Aorta (tissue), 5 donors: ENCODE measurements around the gene ANKDD1B. TPM values are rescaled to one million over a fixed set of nuclear protein-coding genes. Genes with fewer than 3 reads are reported as not detected.
A peak's percentile ranks its signal among the peaks of the same experiment; 100 is the strongest.

ENCODE experiments used
- ATAC-seq: fragments of 200-7000 bp; cut with Tn5 transposase; one replicate; pipeline ENCODE4 v1.9.1; 2022; ENCODE audit warnings: moderate library complexity; ENCODE audit not compliant: low FRiP score
- DNase-seq, 2 donors: peaks; one replicate each; pipeline ENCODE4 v3.0.0-alpha.2; 2020
- H3K27ac ChIP-seq, 2 donors: one replicate each; pipeline ENCODE4 v1.5.1; 2013; ENCODE audit warnings: low read length in 2 of 2, mild to moderate bottlenecking in 2 of 2, moderate library complexity in 2 of 2, control low read depth in 1 of 2, inconsistent platforms in 1 of 2, low read depth in 1 of 2
- H3K27me3 ChIP-seq, 2 donors: one replicate each; pipeline ENCODE4 v1.6.1; 2013; ENCODE audit warnings: control low read depth in 1 of 2, low read length in 1 of 2, mild to moderate bottlenecking in 1 of 2, moderate library complexity in 1 of 2; ENCODE audit not compliant: insufficient read depth in 2 of 2, control insufficient read depth in 1 of 2
- H3K36me3 ChIP-seq, 2 donors: one replicate each; pipeline ENCODE4 v1.6.1; 2013; ENCODE audit warnings: control low read depth in 1 of 2, low read length in 1 of 2, mild to moderate bottlenecking in 1 of 2; ENCODE audit not compliant: insufficient read depth in 2 of 2, control insufficient read depth in 1 of 2
- H3K4me1 ChIP-seq, 2 donors: one replicate each; pipeline ENCODE4 v1.6.1; 2013; ENCODE audit warnings: low read length in 2 of 2, control low read depth in 1 of 2, mild to moderate bottlenecking in 1 of 2, moderate library complexity in 1 of 2; ENCODE audit not compliant: insufficient read depth in 2 of 2, control insufficient read depth in 1 of 2
- H3K4me3 ChIP-seq, 2 donors: one replicate each; pipeline ENCODE4 v1.5.1; 2013; ENCODE audit warnings: low read length in 2 of 2, control low read depth in 1 of 2, mild to moderate bottlenecking in 1 of 2
- H3K9me3 ChIP-seq: one replicate; pipeline ENCODE4 v1.6.1; 2013; ENCODE audit warnings: mild to moderate bottlenecking, low read length; ENCODE audit not compliant: control insufficient read depth
- WGBS, 2 donors: extraction: QIAGEN DNeasy Blood & Tissue Kit; methylation state at CpG; one replicate each; pipeline ENCODE4 v1.1.7; 2013; 5-methylcytosine and 5-hydroxymethylcytosine counted together
- intact Hi-C, 2 donors: fragments of 100-400 bp; cut with DNase I; formaldehyde crosslinking; loops; one replicate each; pipeline versions ENCODE4 v1.14.2 to v1.15.0; 2022
- polyA plus RNA-seq, 2 donors: library from polyadenylated mRNA; stranded (reverse); fragments of 200-250 nt; gene quantifications; one replicate each; pipeline ENCODE4 v1.2.3, GENCODE V29; 2013
- total RNA-seq, 2 donors: library from RNA; stranded (reverse); fragmentation: NEBNext Ultra II Directional; extraction: Animal tissue kit (Norgen Biotek cat#: 25700); gene quantifications; one replicate each; pipeline ENCODE4 v1.2.1, GENCODE V29; 2021
- donor health status: healthy with polysubstance abuse.
- donor health status: Bipolar disorder and iron deficiency.
- donor health status: DM: no; HTN: no; CAD: no.
- donor health status: DM: no; HTN: no; CAD: no.
- donor health status: DM: yes; HTN: yes; CAD: no.

Gene ANKDD1B
- total and polyA plus RNA-seq, 4 donors, result 0.61 to 2.1 (median 0.88) TPM; not detected in 1

GRCh38 chr5:75660678-75661465 is 49.6 kb downstream of the ANKDD1B start:
- no peak overlapping the region for H3K4me3 ChIP-seq
- no peaks in the 10 kb centered on the region for H3K27me3 ChIP-seq
- H3K27ac ChIP-seq, result no peak overlapping the region
- ATAC-seq, result no peak
- no peak for DNase-seq
- 85% methylated on average over 16 of the region's 16 CpGs for WGBS, 2 donors
- intact Hi-C loops, result no loop called here
- no peaks in the 10 kb centered on the region for H3K9me3 ChIP-seq
- H3K36me3 ChIP-seq, result no peaks in the 10 kb centered on the region
- H3K4me1 ChIP-seq, result no peaks in the 10 kb centered on the region

DNA sequence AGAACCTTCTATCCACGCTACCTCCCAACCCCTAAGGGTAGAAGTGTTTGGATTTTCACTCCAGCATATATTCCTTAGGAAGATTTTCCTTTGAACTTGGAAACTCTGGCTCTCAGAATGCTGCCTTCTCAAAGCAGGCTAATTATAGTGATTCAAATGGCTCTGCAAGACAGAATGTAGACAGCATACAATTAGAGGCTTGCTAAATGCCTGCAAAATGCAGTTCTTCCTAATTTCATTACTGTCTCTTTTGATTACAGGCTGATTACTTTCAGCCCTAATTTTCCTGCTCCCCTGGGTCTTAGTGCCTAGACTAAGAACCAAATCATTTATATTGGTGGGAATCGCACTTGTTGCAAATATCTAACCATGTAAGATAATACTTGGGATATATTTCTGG is 50.8 kb downstream of the ANKDD1B start:
- Histone ChIP-seq H3K36me3 (no peaks in the 10 kb centered on the region), H3K27me3 (no peaks in the 10 kb centered on the region), H3K4me1 (no peaks in the 10 kb centered on the region), H3K27ac (no peak overlapping the region), H3K9me3 (no peaks in the 10 kb centered on the region), H3K4me3 (no peak overlapping the region)
- ATAC-seq (no peak), DNase-seq (no peak)
- intact Hi-C loops, result no loop called here
- WGBS, 2 donors, result 94 to 100% methylated on average over 2 of the region's 2 CpGs

DNA sequence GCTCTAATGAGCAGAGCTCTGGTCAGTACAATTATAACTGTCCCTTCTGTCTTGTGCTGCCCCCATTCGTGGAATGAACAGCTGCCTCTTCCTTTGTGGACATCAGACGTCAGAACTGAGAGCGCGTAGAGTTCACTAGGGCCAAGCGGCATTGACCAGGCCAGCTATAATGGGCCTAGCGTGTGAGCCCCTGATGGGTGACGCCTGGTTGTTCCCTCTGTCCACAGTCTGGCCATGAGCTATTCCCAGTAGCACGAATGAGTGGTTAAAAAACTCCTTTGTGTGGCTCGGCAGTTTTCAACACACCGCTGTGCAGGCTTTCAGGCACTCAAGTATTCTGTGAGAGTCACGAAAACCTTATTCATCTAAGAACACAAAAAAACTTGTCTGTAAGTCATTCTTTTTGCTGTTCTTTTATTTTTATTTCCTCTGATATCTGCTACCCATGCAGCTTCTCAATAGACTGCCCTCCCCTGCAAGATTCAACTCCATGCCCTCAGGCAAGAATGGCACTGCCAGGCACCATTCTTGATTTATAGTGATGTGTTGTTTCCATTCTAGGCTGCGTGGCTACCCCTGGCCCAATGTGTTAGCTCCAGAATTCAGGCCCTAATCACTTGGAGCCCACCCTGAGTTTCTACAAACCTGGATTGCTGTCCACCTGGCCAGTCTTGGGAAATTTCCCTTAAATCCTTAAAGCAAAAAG is 52.5 kb downstream of the ANKDD1B start:
- intact Hi-C loops, result no loop called here
- Histone ChIP-seq H3K27ac (no peak overlapping the region), H3K36me3 (no peaks in the 10 kb centered on the region), H3K27me3 (no peaks in the 10 kb centered on the region), H3K4me3 (no peak overlapping the region), H3K9me3 (no peaks in the 10 kb centered on the region), H3K4me1 (no peaks in the 10 kb centered on the region)
- no peak for DNase-seq
- ATAC-seq, result no peak
- 87 to 88% methylated on average over 12 of the region's 12 CpGs for WGBS, 2 donors

GRCh38 chr5:75664979-75665378 is 53.7 kb downstream of the ANKDD1B start:
- Histone ChIP-seq H3K36me3 (no peaks in the 10 kb centered on the region), H3K27ac (no peak overlapping the region), H3K4me1 (peaks cover 0 to 2% of the 10 kb centered on the region in 2 donors), H3K27me3 (no peaks in the 10 kb centered on the region), H3K4me3 (no peak overlapping the region), H3K9me3 (no peaks in the 10 kb centered on the region)
- DNase-seq, result no peak
- WGBS, 2 donors, result 89% methylated on average over 2 of the region's 2 CpGs
- intact Hi-C loops, result no loop called here
- ATAC-seq, result no peak

DNA sequence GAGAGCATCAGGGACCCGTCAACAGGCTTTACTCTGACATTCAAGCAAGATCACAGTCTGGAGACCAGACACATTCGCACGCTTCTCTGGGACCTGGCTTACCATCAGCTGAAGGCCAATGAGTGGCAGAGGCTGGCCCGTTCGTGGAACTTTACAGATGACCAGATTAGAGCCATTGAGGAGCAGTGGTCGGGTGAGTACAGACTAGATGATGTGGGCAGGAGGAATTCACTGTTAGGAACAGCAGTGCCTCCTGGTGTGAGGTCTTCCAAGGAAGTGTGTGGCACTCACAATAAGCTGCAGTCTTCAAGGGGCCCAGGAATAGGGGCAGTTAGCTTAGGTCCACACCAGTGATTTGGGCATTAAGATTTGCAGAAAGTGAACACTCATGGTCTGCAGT is 55.5 kb downstream of the ANKDD1B start:
- Histone ChIP-seq H3K27ac (no peak overlapping the region), H3K4me1 (peaks cover 0 to 2% of the 10 kb centered on the region in 2 donors), H3K36me3 (no peaks in the 10 kb centered on the region), H3K27me3 (no peaks in the 10 kb centered on the region), H3K4me3 (no peak overlapping the region), H3K9me3 (no peaks in the 10 kb centered on the region)
- ATAC-seq (no peak), DNase-seq (no peak)
- WGBS, 2 donors, result 92 to 96% methylated on average over 6 of the region's 6 CpGs
- intact Hi-C loops, result no loop called here

DNA sequence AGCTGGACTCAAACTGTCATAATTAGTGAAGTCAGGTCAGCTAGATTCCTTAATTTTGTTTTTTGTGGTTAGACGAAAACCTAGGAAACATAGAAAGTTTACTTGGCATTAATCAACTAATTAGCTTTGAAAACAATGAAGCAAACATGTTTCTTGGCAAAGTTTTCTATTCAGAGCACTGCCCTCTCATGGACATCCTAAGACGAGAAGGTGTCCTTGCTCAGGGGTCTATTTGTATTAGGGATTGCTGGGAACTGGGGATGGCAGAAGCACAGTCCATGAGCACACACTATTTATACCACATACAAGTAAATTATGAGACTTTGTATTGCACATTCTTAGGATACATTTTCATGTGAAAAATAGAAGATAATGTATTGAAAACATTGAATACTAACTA is 56.3 kb downstream of the ANKDD1B start:
- ATAC-seq, result no peak
- no peaks in the 10 kb centered on the region for H3K36me3 ChIP-seq
- 85 to 91% methylated on average over 2 of the region's 2 CpGs for WGBS, 2 donors
- intact Hi-C loops, result no loop called here
- no peak overlapping the region for H3K4me3 ChIP-seq
- no peak overlapping the region for H3K27ac ChIP-seq
- peaks cover 0 to 2% of the 10 kb centered on the region in 2 donors for H3K4me1 ChIP-seq
- no peak for DNase-seq
- no peaks in the 10 kb centered on the region for H3K27me3 ChIP-seq
- H3K9me3 ChIP-seq, result no peaks in the 10 kb centered on the region

- WGBS, 2 donors, result 73 to 84% methylated on average over 2 of the region's 2 CpGs
- ATAC-seq, result peak; percentile 34
- H3K4me3 ChIP-seq, result no peak overlapping the region
Observed at GRCh38 chr5:75668445-75668844, 57.2 kb downstream of the ANKDD1B start.

GRCh38 chr5:75668977-75669689 is 57.9 kb downstream of the ANKDD1B start:
- Histone ChIP-seq H3K4me3 (no peak overlapping the region), H3K4me1 (peaks cover 0 to 2% of the 10 kb centered on the region in 2 donors), H3K36me3 (no peaks in the 10 kb centered on the region), H3K27me3 (no peaks in the 10 kb centered on the region), H3K27ac (no peak overlapping the region), H3K9me3 (no peaks in the 10 kb centered on the region)
- DNase-seq (no peak), ATAC-seq (peak; percentile 69)
- intact Hi-C loops, result no loop called here
- 22 to 24% methylated on average over 10 of the region's 10 CpGs for WGBS, 2 donors

More at GRCh38 chr5:75668445-75668844, 57.2 kb downstream of the ANKDD1B start:
- no peak overlapping the region for H3K27ac ChIP-seq
- peaks cover 0 to 2% of the 10 kb centered on the region in 2 donors for H3K4me1 ChIP-seq
- DNase-seq, result no peak
- intact Hi-C loops, result no loop called here
- no peaks in the 10 kb centered on the region for H3K27me3 ChIP-seq
- no peaks in the 10 kb centered on the region for H3K9me3 ChIP-seq
- no peaks in the 10 kb centered on the region for H3K36me3 ChIP-seq
